Mucosa of rectum (tissue), 2 donors: ENCODE results near the gene DEFB126.
"Not testable (repeated sequence)": the region's sequence is repeated elsewhere in the genome, so short reads cannot be mapped to it uniquely, and the experiment has no call there.

Experiments used
- H3K27ac ChIP-seq, 2 donors: one replicate each; pipeline ENCODE4 v1.7.0; 2013; ENCODE audit warnings: inconsistent platforms in 2 of 2, low read depth in 2 of 2, low read length in 2 of 2
- H3K27me3 ChIP-seq, 2 donors: one replicate each; pipeline ENCODE4 v1.7.0; 2013; ENCODE audit warnings: low read length in 2 of 2; ENCODE audit not compliant: control insufficient read depth in 2 of 2, insufficient read depth in 2 of 2
- H3K36me3 ChIP-seq, 2 donors: one replicate each; pipeline ENCODE4 v1.7.0; 2013; ENCODE audit warnings: low read length in 2 of 2; ENCODE audit not compliant: control insufficient read depth in 2 of 2, insufficient read depth in 2 of 2
- H3K4me1 ChIP-seq, 2 donors: one replicate each; pipeline ENCODE4 v1.7.0; 2013; ENCODE audit warnings: low read length in 2 of 2, mild to moderate bottlenecking in 1 of 2; ENCODE audit not compliant: control insufficient read depth in 2 of 2, insufficient read depth in 2 of 2
- H3K4me3 ChIP-seq, 2 donors: one replicate each; pipeline ENCODE4 v1.7.0; 2013; ENCODE audit warnings: low read length in 2 of 2
- H3K9ac ChIP-seq, 2 donors: one replicate each; pipeline ENCODE4 v1.7.0; 2013; ENCODE audit warnings: low read length in 2 of 2, low read depth in 1 of 2, mild to moderate bottlenecking in 1 of 2
- H3K9me3 ChIP-seq, 2 donors: one replicate each; pipeline ENCODE4 v1.7.0; 2013; ENCODE audit warnings: low read length in 2 of 2; ENCODE audit not compliant: control insufficient read depth in 2 of 2
- donor health status: healthy.
- donor health status: Normal muscosa, but diverticular disease.

The DEFB126 gene, protein sequence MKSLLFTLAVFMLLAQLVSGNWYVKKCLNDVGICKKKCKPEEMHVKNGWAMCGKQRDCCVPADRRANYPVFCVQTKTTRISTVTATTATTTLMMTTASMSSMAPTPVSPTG

DNA sequence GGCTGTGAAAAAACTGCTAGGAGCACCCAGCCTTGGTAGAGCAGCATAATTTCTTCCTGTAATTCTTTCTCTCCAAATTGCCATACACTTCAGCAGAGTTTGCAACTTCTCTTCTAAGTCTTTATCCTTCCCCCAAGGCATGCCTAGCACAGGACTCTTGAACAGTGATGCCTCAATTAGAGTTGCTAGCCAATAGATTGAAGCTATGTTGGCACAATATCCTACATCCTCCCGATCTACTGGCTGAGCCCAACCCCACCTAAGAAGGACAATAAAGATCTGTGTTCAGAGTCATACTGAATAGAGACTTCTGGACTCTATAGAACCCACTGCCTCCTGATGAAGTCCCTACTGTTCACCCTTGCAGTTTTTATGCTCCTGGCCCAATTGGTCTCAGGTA, at the start of gene DEFB126:
TSS of gene DEFB126 (plus strand) at position 301 of the 400 bp plus-strand sequence. CDS start at position 340, 39 bp downstream.
- H3K4me3 ChIP-seq, result no peak within 1 kb of the TSS
- no peak within 1 kb of the TSS for H3K27ac ChIP-seq
- no peaks in the 10 kb centered on the region for H3K4me1 ChIP-seq
- H3K27me3 ChIP-seq, result peaks cover 0 to 8% of the 10 kb centered on the region in 2 donors
- no peaks in the 10 kb centered on the region for H3K9me3 ChIP-seq
- H3K36me3 ChIP-seq, result no peaks in the 10 kb centered on the region
- no peak within 1 kb of the TSS for H3K9ac ChIP-seq

- no peaks in the 10 kb centered on the region for H3K4me1 ChIP-seq
- H3K27me3 ChIP-seq, result peaks cover 0 to 3% of the 10 kb centered on the region in 2 donors
- no peak overlapping the region for H3K4me3 ChIP-seq
These were observed 48.7 kb upstream of the DEFB126 start for GRCh38 chr20:93641-94040.

DNA sequence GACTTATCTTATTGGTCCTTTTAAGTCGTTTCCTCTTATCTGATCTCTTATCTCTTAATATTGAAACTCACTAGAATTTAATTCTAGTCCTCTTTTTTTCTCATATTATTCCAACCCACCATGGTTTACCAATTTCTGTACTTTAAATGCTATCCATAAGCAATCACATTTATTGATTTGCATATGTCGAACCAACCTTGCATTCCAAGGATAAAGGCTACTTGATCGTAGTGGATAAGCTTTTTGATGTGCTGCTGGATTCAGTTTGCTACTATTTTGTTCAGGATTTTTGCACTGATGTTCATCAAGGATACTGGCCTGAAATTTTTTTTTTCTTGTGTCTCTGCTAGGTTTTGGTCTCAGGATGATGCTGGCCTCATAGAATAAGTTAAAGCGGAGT, 47.2 kb upstream of the DEFB126 start:
- no peak overlapping the region for H3K4me3 ChIP-seq
- no peak overlapping the region for H3K9ac ChIP-seq
- peaks cover 0 to 3% of the 10 kb centered on the region in 2 donors for H3K9me3 ChIP-seq
- no peak overlapping the region for H3K27ac ChIP-seq
- H3K27me3 ChIP-seq, result peaks cover 0 to 3% of the 10 kb centered on the region in 2 donors
- H3K36me3 ChIP-seq, result no peaks in the 10 kb centered on the region
- no peaks in the 10 kb centered on the region for H3K4me1 ChIP-seq

More at GRCh38 chr20:93641-94040, 48.7 kb upstream of the DEFB126 start:
- H3K36me3 ChIP-seq, result no peaks in the 10 kb centered on the region
- no peak overlapping the region for H3K27ac ChIP-seq
- no peak overlapping the region for H3K9ac ChIP-seq
- peaks cover 0 to 3% of the 10 kb centered on the region in 2 donors for H3K9me3 ChIP-seq

DNA sequence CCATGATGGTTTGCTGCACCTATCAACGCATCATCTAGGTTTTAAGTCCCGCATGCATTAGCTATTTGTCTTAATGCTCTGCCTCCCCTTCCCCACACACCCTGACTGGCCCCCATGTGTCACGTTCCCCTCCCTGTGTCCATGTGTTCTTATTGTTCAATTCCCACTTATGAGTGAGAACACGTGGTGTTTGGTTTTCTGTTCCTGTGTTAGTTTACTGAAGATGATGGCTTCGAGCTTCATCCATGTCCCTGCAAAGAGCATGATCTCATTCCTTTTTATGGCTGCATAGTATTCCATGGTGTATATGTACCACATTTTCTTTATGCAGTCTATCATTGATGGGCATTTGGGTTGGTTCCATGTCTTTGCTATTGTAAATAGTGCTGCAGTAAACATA, 44.7 kb upstream of the DEFB126 start:
- not testable (repeated sequence) for H3K9ac ChIP-seq, H3K9me3 ChIP-seq, H3K27me3 ChIP-seq, H3K4me1 ChIP-seq, H3K27ac ChIP-seq, H3K4me3 ChIP-seq, H3K36me3 ChIP-seq

GRCh38 chr20:101975-102374, 40.4 kb upstream of the DEFB126 start:
- Histone ChIP-seq H3K27ac (no peak overlapping the region), H3K9ac (no peak overlapping the region), H3K9me3 (no peaks in the 10 kb centered on the region), H3K27me3 (peaks cover 4 to 6% of the 10 kb centered on the region in 2 donors), H3K36me3 (no peaks in the 10 kb centered on the region), H3K4me3 (no peak overlapping the region), H3K4me1 (no peaks in the 10 kb centered on the region)

DNA sequence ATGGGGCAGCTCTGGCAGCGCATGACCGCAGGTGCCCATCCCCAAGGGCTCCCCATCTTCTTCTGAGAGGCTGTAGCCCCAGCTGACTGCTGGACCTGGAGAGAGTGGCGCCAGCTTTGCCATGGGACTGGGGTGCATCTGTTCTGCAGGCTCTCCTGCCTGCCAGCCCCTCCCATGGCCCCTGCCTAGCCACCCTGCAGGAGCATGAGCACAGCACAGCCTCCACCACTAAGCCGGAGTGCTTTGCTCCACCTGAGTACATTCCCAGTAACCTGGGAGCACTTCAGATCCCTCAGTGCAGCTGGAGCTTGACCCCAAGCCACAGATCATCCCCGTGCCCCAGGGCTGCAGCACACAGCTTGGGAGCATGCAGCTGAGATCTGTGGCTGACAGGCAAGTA, 38.9 kb upstream of the DEFB126 start:
- H3K9ac ChIP-seq, result no peak overlapping the region
- peaks cover 4 to 6% of the 10 kb centered on the region in 2 donors for H3K27me3 ChIP-seq
- no peak overlapping the region for H3K27ac ChIP-seq
- H3K4me1 ChIP-seq, result no peaks in the 10 kb centered on the region
- H3K4me3 ChIP-seq, result no peak overlapping the region
- H3K9me3 ChIP-seq, result no peaks in the 10 kb centered on the region
- no peaks in the 10 kb centered on the region for H3K36me3 ChIP-seq

- Histone ChIP-seq H3K36me3 (no peaks in the 10 kb centered on the region), H3K27ac (no peak overlapping the region), H3K4me1 (no peaks in the 10 kb centered on the region), H3K4me3 (no peak overlapping the region), H3K9me3 (no peaks in the 10 kb centered on the region), H3K27me3 (no peaks in the 10 kb centered on the region), H3K9ac (no peak overlapping the region)
These were observed 30.0 kb upstream of the DEFB126 start for GRCh38 chr20:112396-112795.

DNA sequence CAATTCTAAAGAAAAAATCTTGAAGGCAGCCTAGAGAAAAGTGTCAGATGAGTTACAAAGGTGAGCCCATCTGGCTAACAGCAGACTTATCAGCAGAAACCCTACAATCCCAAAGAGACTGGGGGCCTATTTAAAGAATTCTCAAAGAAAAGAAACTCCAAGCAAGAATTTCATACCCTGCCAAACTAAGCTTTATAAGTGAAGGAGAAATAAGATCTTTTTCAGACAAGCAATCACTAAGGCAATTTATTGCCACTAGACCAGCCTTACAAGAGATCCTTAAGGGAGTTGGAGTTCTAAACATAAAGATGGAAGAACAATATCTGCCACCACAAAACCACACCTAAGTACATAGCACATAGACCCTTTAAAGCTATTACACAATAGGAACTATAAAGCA, 24.9 kb upstream of the DEFB126 start:
- Histone ChIP-seq H3K4me3 (no peak overlapping the region), H3K9ac (no peak overlapping the region), H3K36me3 (no peaks in the 10 kb centered on the region), H3K27me3 (peaks cover 0 to 2% of the 10 kb centered on the region in 2 donors), H3K4me1 (no peaks in the 10 kb centered on the region), H3K27ac (no peak overlapping the region), H3K9me3 (no peaks in the 10 kb centered on the region)

DNA sequence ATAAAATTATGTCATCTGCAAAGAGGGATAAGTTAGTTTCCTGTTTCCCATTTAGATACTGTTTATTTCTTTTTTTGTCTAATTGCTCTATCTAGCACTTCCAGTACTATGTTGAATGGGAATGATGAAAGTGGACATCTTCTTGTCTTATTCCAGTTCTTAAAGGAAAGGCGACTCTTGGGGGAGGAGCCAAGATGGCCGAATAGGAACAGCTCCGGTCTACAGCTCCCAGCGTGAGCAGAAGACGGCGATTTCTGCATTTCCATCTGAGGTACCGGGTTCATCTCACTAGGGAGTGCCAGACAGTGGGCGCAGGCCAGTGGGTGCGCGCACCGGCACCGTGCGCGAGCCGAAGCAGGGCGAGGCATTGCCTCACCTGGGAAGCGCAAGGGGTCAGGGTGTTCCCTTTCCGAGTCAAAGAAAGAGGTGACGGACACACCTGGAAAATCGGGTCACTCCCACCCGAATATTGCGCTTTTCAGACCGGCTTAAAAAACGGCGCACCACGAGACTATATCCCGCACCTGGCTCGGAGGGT, 12.5 kb upstream of the DEFB126 start:
- not testable (repeated sequence) for H3K4me1 ChIP-seq, H3K27me3 ChIP-seq, H3K4me3 ChIP-seq, H3K9me3 ChIP-seq, H3K27ac ChIP-seq, H3K9ac ChIP-seq, H3K36me3 ChIP-seq

GRCh38 chr20:137668-138490, 4.5 kb upstream of the DEFB126 start:
- Histone ChIP-seq H3K27me3 (peaks cover 0 to 4% of the 10 kb centered on the region in 2 donors), H3K4me3 (no peak overlapping the region), H3K27ac (no peak overlapping the region), H3K9ac (no peak overlapping the region), H3K36me3 (no peaks in the 10 kb centered on the region), H3K9me3 (no peaks in the 10 kb centered on the region), H3K4me1 (no peaks in the 10 kb centered on the region)
